Sciatic nerve (tissue), 1 donor: Measurements from ENCODE around the gene CMSS1. TPM values are rescaled to one million over a fixed set of nuclear protein-coding genes. Genes with fewer than 3 reads are reported as not detected.

Experiments
- microRNA-seq: library from miRNA; unstranded; fragments of <30 nt; microRNA quantifications from one replicate; pipeline ENCODE4 v1.2.0, GENCODE V29; 2020
- total RNA-seq: library from RNA; stranded (reverse); fragmentation: NEBNext Ultra II Directional; extraction: Animal tissue kit (Norgen Biotek cat#: 25700); gene quantifications from one replicate; pipeline ENCODE4 v1.2.1, GENCODE V29; 2021
- donor health status: DM: no; HTN: no; CAD: no.

CMSS1 gene
- total RNA-seq, 1 donor from 2014 or later, result 26.7 TPM

Small RNA genes lying within 50 kb of the gene (microRNA-seq; reads per million reads assigned to microRNA genes)
- not detected for gene MIR3921

Other genes with a start within 250 kb of the CMSS1 start
- gene COL8A1, start 179.3 kb upstream of the CMSS1 start, total RNA-seq, result 114 TPM